ENCODE measurements around the gene PPP3CA. TPM values are rescaled to one million over a fixed set of nuclear protein-coding genes. Genes with fewer than 3 reads are reported as not detected.

Gene PPP3CA
- total and polyA plus RNA-seq, 2 of the 13 experiments (the other 11 are each of a cell fraction or from before 2014, with no cell fraction given) = 4.8 to 13.2 TPM

DNA sequence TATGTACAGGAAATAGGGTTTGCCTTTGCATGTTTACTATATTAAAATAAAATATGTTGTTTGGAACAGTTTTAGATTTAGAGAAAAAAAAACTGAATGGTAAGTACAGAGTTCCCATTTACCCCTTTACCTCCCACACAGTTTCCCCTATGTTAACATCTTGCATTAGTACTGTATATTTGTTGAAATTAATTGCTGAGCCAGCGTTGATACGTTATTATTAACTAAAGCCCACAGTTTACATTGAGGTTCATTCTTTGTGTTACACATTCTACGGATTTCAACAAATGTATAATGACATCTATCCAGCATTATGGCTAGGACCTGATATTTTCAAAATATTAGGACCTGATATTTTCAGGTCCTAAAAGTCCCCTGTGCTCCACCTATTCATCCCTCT, 70.7 kb downstream of the PPP3CA start:
- intact Hi-C loops (cut with micrococcal nuclease; ENCODE audit: unreplicated experiment) (no loop called here), in situ Hi-C loops (cut with HindIII; ENCODE audit: extremely low pct_ligation_motif_present, low pct_unique_long_range_greater_than_20kb) (no loop called here)
- no peaks in the 10 kb centered on the region for H3K36me3 ChIP-seq (replicated peaks in 1 of 2; ENCODE audit: control insufficient read depth in 1 of 2, insufficient read depth in 2 of 2, low read length in 2 of 2)
- no peak overlapping the region for H3K9ac ChIP-seq (ENCODE audit: insufficient read depth, low read depth, low read length)
- H3K27ac ChIP-seq (ENCODE audit: extremely low read length, insufficient read depth, low read length) = no peak overlapping the region
- H3K27me3 ChIP-seq (ENCODE audit: control insufficient read depth in 1 of 2, insufficient read depth in 2 of 2, low read length in 2 of 2) = no peaks in the 10 kb centered on the region
- ChIA-PET CTCF (ENCODE audit: low intra/inter-chr PET ratio, low total read pairs) (no interaction called here), POLR2A (no interaction called here)
- no peaks in the 10 kb centered on the region for H3K9me3 ChIP-seq (ENCODE audit: low read length)
- FAIRE-seq = no peak
- no peaks in the 10 kb centered on the region for H4K20me1 ChIP-seq (ENCODE audit: insufficient read depth, low read length)
- no peak overlapping the region for H3K4me3 ChIP-seq (replicated peaks in 1 of 3; ENCODE audit: insufficient read depth in 1 of 3, low read depth in 2 of 3, low read length in 3 of 3)
- no peak for ATAC-seq
- no TSS peak for BruUV-seq (replicated peaks)
- peaks cover 2% of the 10 kb centered on the region for H3K79me2 ChIP-seq (ENCODE audit: insufficient read depth, low read length)
- WGBS (ENCODE audit: low lambda C conversion rate) = 95% methylated on average over 3 of the region's 3 CpGs
- no peak overlapping the region for H2AFZ ChIP-seq (ENCODE audit: low read length)
- H3K4me1 ChIP-seq (ENCODE audit: insufficient read depth, low read length) = peaks cover 28% of the 10 kb centered on the region
- no peak for DNase-seq (ENCODE audit: low spot score)
- TF ChIP-seq HMG20A (CRISPR knock-in tag; IDR thresholded peaks at IDR 0.05; ENCODE audit: borderline replicate concordance) (no peak), SP5 (CRISPR knock-in tag; IDR thresholded peaks at IDR 0.05; ENCODE audit: borderline replicate concordance, low read depth) (no peak), MAFK (conservative IDR thresholded peaks at IDR 0.05 in 1 of 2, IDR thresholded peaks at IDR 0.05 in 1 of 2; ENCODE audit: low read length in 2 of 2) (peak; percentile 71 to 79), MAFF (IDR thresholded peaks at IDR 0.05; ENCODE audit: low read depth, low read length) (peak; percentile 68)
- no peak overlapping the region for H3K4me2 ChIP-seq (ENCODE audit: low read depth, low read length)

DNA sequence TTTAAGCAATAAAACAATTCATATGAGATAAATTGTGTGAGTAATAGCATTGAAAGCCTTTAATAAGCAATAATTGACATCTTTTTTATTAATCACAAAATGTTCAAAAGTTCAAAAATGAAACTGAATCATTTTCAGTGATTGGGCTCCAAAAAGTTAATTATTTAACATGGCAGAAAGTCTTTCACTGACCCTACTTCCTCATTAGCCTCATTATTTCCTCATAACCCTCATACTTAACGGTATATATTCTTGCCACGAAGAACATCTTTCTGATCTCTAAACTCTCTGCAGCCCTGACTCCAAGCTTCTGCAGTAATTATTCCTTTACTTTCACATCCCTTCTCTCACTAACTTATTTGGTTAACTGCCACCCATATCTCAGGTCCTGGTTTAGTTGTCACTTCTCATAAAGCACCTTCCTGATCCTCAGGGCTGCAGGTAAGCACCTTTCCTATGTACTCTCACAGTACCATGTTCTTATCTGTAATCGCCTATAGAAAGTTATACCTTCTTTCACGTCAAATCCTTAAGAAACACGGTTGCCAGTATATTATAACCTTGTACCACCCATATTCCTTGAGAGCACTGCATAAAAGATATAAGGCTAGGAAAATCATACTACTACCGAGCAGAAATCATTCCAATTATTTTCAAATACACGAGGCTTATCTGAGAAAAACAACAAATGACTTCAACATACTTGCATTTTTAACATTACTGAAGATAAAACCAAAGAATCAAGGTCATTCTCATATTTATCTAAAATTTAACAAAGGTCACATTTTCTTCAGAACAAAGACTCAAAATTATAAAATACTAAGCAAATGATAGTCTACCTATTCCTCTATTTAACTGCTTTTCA, 72.2 kb downstream of the PPP3CA start:
- WGBS (ENCODE audit: low lambda C conversion rate) = 89% methylated on average over 7 of the region's 7 CpGs
- DNase-seq (ENCODE audit: low spot score) (no peak), ATAC-seq (no peak), FAIRE-seq (no peak)
- in situ Hi-C loops (cut with HindIII; ENCODE audit: extremely low pct_ligation_motif_present, low pct_unique_long_range_greater_than_20kb) (no loop called here), intact Hi-C loops (cut with micrococcal nuclease; ENCODE audit: unreplicated experiment) (no loop called here)
- BruUV-seq (replicated peaks) = no TSS peak
- no peak overlapping the region for H3K4me2 ChIP-seq (ENCODE audit: low read depth, low read length)
- CTCF ChIA-PET (ENCODE audit: low intra/inter-chr PET ratio, low total read pairs) = no interaction called here
- H3K4me3 ChIP-seq (replicated peaks in 1 of 3; ENCODE audit: insufficient read depth in 1 of 3, low read depth in 2 of 3, low read length in 3 of 3) = no peak overlapping the region
- H3K27ac ChIP-seq (ENCODE audit: extremely low read length, insufficient read depth, low read length) = no peak overlapping the region
- POLR2A ChIA-PET = no interaction called here
- H2AFZ ChIP-seq (ENCODE audit: low read length) = no peak overlapping the region
- H3K4me1 ChIP-seq (ENCODE audit: insufficient read depth, low read length) = peaks cover 37% of the 10 kb centered on the region
- no peaks in the 10 kb centered on the region for H3K9me3 ChIP-seq (ENCODE audit: low read length)
- no peak overlapping the region for H3K9ac ChIP-seq (ENCODE audit: insufficient read depth, low read depth, low read length)
- H3K36me3 ChIP-seq (replicated peaks in 1 of 2; ENCODE audit: control insufficient read depth in 1 of 2, insufficient read depth in 2 of 2, low read length in 2 of 2) = no peaks in the 10 kb centered on the region
- H3K27me3 ChIP-seq (ENCODE audit: control insufficient read depth in 1 of 2, insufficient read depth in 2 of 2, low read length in 2 of 2) = no peaks in the 10 kb centered on the region
- no peaks in the 10 kb centered on the region for H4K20me1 ChIP-seq (ENCODE audit: insufficient read depth, low read length)
- peaks cover 1% of the 10 kb centered on the region for H3K79me2 ChIP-seq (ENCODE audit: insufficient read depth, low read length)
- TF ChIP-seq, protein P1, sequence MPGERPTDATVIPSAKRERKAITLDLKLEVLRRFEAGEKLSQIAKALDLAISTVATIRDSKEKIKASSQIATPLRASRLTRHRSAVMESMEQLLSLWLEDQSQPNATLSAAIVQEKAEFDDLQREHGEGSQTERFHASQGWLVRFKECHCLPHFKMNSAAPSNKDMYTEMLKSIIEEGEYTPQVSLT (CRISPR knock-in tag; IDR thresholded peaks at IDR 0.05; ENCODE audit: borderline replicate concordance, low read depth) = no peak
- TF ChIP-seq DMAP1 (CRISPR knock-in tag; IDR thresholded peaks at IDR 0.05) (no peak), SIX4 (CRISPR knock-in tag; IDR thresholded peaks at IDR 0.05) (no peak), ISX (CRISPR knock-in tag; conservative IDR thresholded peaks at IDR 0.05) (no peak), RORA (CRISPR knock-in tag; IDR thresholded peaks at IDR 0.05) (no peak), SIN3A (IDR thresholded peaks at IDR 0.05; ENCODE audit: borderline replicate concordance, low read depth, low read length) (no peak)
- TF ChIP-seq, protein P2, sequence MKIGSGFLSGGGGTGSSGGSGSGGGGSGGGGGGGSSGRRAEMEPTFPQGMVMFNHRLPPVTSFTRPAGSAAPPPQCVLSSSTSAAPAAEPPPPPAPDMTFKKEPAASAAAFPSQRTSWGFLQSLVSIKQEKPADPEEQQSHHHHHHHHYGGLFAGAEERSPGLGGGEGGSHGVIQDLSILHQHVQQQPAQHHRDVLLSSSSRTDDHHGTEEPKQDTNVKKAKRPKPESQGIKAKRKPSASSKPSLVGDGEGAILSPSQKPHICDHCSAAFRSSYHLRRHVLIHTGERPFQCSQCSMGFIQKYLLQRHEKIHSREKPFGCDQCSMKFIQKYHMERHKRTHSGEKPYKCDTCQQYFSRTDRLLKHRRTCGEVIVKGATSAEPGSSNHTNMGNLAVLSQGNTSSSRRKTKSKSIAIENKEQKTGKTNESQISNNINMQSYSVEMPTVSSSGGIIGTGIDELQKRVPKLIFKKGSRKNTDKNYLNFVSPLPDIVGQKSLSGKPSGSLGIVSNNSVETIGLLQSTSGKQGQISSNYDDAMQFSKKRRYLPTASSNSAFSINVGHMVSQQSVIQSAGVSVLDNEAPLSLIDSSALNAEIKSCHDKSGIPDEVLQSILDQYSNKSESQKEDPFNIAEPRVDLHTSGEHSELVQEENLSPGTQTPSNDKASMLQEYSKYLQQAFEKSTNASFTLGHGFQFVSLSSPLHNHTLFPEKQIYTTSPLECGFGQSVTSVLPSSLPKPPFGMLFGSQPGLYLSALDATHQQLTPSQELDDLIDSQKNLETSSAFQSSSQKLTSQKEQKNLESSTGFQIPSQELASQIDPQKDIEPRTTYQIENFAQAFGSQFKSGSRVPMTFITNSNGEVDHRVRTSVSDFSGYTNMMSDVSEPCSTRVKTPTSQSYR (CRISPR knock-in tag; IDR thresholded peaks at IDR 0.05; ENCODE audit: borderline replicate concordance) = no peak
- TF ChIP-seq, protein P3, sequence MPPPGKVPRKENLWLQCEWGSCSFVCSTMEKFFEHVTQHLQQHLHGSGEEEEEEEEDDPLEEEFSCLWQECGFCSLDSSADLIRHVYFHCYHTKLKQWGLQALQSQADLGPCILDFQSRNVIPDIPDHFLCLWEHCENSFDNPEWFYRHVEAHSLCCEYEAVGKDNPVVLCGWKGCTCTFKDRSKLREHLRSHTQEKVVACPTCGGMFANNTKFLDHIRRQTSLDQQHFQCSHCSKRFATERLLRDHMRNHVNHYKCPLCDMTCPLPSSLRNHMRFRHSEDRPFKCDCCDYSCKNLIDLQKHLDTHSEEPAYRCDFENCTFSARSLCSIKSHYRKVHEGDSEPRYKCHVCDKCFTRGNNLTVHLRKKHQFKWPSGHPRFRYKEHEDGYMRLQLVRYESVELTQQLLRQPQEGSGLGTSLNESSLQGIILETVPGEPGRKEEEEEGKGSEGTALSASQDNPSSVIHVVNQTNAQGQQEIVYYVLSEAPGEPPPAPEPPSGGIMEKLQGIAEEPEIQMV (CRISPR knock-in tag; IDR thresholded peaks at IDR 0.05; ENCODE audit: low read depth) = no peak
